MCF 10A (cell line): Measurements from ENCODE around the gene RAD51B. TPM values are rescaled to one million over a fixed set of nuclear protein-coding genes. Genes with fewer than 3 reads are reported as not detected.
A peak's percentile ranks its signal among the peaks of the same experiment; 100 is the strongest.

ENCODE experiments used
- BruUV-seq: library from RNA; stranded (reverse); fragments of 400-500 nt; replicated peaks from 2 replicates; lab custom pipeline; 2021; lab: Mats Ljungman, UMichigan
- CTCF ChIA-PET: fragments of 300-600 bp; sonication (Branson Sonifier 250); formaldehyde crosslinking; extraction: SDS; loops from one replicate; lab custom pipeline; 2021; ENCODE audit warnings: antibody characterized with exemption, inconsistent platforms; lab: Yijun Ruan, JAX
- POLR2A ChIA-PET: fragments of 300-600, 350-650 bp; sonication (Branson Sonifier 250); formaldehyde crosslinking; extraction: SDS; loops from one replicate; lab custom pipeline; 2020; ENCODE audit warnings: antibody characterized with exemption, inconsistent platforms; lab: Yijun Ruan, JAX
- DNase-seq: peaks from one replicate; pipeline ENCODE4 v3.0.0-alpha.2; 2018; ENCODE audit not compliant: unreplicated experiment
- H3K27ac Mint-ChIP-seq: one replicate; pipeline ENCODE4 v1.8.0; 2022; ENCODE audit warnings: mild to moderate bottlenecking, low read depth, mixed read lengths; ENCODE audit not compliant: unreplicated experiment
- H3K27me3 Mint-ChIP-seq: one replicate; pipeline ENCODE4 v1.8.0; 2022; ENCODE audit warnings: mixed read lengths; ENCODE audit not compliant: insufficient read depth, unreplicated experiment
- H3K36me3 Mint-ChIP-seq: one replicate; pipeline ENCODE4 v1.8.0; 2022; ENCODE audit warnings: mild to moderate bottlenecking, moderate library complexity, mixed read lengths; ENCODE audit not compliant: insufficient read depth, unreplicated experiment
- H3K4me1 Mint-ChIP-seq: one replicate; pipeline ENCODE4 v1.8.0; 2022; ENCODE audit warnings: mixed read lengths; ENCODE audit not compliant: insufficient read depth, unreplicated experiment
- H3K4me3 Mint-ChIP-seq: one replicate; pipeline ENCODE4 v1.8.0; 2022; ENCODE audit warnings: mild to moderate bottlenecking, moderate library complexity, mixed read lengths; ENCODE audit not compliant: unreplicated experiment
- H3K9me3 Mint-ChIP-seq: one replicate; pipeline ENCODE4 v1.8.0; 2022; ENCODE audit warnings: mixed read lengths; ENCODE audit not compliant: unreplicated experiment
- intact Hi-C: fragments of 100-400 bp; cut with micrococcal nuclease; formaldehyde crosslinking; loops from 2 replicates; pipeline ENCODE4 v1.14.1; 2022
- total RNA-seq: library from RNA; stranded (reverse); gene quantifications from 2 replicates; pipeline ENCODE4 v1.2.3, GENCODE V29; 2022
- TF ChIP-seq, protein P1 (sequence below): fragments of 200-600 bp; IDR thresholded peaks from one replicate; pipeline ENCODE4 v1.8.0; 2022; ENCODE audit warnings: antibody characterized with exemption, mild to moderate bottlenecking; ENCODE audit not compliant: unreplicated experiment

The RAD51B gene
- total RNA-seq, 1 experiment from 2014 or later: 14.6 TPM

DNA sequence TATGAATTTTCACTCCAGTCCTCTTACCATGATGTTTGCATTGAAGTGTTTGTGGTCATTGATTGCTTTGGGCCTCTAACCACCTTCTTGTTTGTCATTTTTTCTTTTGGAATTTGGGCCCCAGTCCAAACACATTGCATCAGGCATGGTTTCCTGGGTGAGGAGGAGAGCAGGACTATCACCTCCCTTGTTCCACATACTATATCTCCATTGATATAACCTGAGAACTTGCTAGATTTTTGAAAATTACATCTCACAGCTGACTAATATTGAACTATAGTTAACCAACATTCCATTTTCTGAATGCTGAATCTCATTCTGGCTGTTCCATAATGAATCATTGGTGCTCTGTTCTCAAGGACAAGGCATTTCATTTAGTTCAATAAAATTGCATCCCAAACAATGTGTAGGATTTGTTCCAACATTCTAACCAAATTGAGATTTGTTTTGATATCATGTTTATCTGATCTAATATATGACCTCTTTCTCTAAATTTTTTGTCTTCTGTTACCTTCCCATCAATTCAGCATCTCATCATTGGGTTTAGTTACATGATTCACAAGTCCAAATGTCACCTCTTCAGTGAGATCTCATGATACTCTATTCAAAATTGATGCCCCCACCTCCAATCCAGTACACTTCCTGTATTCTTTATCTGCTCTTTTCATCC lies 644.3 kb downstream of the RAD51B start:
- DNase-seq: peak; percentile 45
- ChIA-PET POLR2A (interaction anchor here (0.6 to 8.6 kb wide), 5 partner anchors 13 to 329 kb away, joined by 3 to 68 read pairs (median 4); partner anchors contain the start of gene ZFP36L1), CTCF (no interaction called here)
- H3K27me3 Mint-ChIP-seq: no peaks in the 10 kb centered on the region
- H3K27ac Mint-ChIP-seq: no peak overlapping the region
- H3K4me1 Mint-ChIP-seq: peaks cover 65% of the 10 kb centered on the region
- H3K36me3 Mint-ChIP-seq: peaks cover 3% of the 10 kb centered on the region
- H3K4me3 Mint-ChIP-seq: no peak overlapping the region
- H3K9me3 Mint-ChIP-seq: no peaks in the 10 kb centered on the region
- intact Hi-C loops: loop anchor here (1.0 kb wide), 1 partner anchor 83 kb away; no protein-coding TSS in a partner anchor
- no TSS peak for BruUV-seq
- TF ChIP-seq, protein P1, sequence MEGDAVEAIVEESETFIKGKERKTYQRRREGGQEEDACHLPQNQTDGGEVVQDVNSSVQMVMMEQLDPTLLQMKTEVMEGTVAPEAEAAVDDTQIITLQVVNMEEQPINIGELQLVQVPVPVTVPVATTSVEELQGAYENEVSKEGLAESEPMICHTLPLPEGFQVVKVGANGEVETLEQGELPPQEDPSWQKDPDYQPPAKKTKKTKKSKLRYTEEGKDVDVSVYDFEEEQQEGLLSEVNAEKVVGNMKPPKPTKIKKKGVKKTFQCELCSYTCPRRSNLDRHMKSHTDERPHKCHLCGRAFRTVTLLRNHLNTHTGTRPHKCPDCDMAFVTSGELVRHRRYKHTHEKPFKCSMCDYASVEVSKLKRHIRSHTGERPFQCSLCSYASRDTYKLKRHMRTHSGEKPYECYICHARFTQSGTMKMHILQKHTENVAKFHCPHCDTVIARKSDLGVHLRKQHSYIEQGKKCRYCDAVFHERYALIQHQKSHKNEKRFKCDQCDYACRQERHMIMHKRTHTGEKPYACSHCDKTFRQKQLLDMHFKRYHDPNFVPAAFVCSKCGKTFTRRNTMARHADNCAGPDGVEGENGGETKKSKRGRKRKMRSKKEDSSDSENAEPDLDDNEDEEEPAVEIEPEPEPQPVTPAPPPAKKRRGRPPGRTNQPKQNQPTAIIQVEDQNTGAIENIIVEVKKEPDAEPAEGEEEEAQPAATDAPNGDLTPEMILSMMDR: no peak

DNA sequence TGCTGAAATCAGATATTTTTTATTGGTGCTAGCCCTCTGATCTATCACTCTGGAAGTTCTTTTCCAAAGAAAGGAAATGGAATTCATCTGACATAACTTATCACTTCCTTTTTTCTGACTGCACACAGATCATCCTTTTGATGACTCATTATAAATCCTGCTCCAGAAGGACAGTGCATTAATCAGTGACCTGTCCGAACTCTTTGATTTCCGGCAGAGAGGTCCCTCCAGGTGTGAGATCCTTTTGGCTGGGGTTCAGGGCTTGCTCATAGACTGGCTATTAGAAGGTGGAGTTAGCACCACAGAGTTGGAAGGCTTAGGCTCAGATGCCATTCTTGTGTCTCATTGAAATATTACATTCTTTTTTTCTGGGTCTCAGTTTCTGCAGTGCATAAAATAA lies 645.1 kb downstream of the RAD51B start:
- CTCF ChIA-PET: no interaction called here
- Mint-ChIP-seq H3K27ac (peak overlapping the region; percentile 84), H3K27me3 (no peaks in the 10 kb centered on the region), H3K4me1 (peaks cover 65% of the 10 kb centered on the region), H3K36me3 (no peaks in the 10 kb centered on the region), H3K4me3 (no peak overlapping the region), H3K9me3 (no peaks in the 10 kb centered on the region)
- DNase-seq: peak; percentile 83
- no TSS peak for BruUV-seq
- POLR2A ChIA-PET: interaction anchor here (0.6 to 8.6 kb wide), 5 partner anchors 12 to 328 kb away, joined by 3 to 68 read pairs (median 4); partner anchors contain the start of gene ZFP36L1
- intact Hi-C loops: loop anchor here (1.0 to 5.0 kb wide), 5 partner anchors 62 to 323 kb away; no protein-coding TSS in a partner anchor
- TF ChIP-seq, protein P1: no peak

DNA sequence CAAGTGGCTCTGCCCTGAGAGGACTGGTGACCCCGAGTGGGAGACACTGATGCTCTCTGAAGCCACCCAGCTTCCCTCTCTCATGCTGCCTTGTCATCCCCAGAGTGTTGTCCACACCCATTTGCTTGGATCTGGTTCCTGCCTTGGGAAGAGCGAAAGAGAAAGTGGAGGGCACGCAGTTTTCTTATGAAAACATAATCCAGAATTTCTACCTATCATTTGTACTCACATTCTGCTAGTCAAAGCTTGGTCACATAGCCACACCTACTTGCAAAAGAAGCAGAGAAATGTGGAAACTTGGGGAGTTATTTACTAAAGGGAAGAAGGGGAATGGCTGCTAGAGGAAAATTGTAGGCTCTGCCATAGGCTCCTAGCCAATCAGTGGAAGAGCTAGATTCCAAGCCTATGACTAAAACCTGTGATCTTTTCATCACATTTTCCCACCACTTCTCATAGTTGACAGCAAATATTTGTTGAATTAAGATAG lies 647.0 kb downstream of the RAD51B start:
- Mint-ChIP-seq H3K9me3 (no peaks in the 10 kb centered on the region), H3K36me3 (no peaks in the 10 kb centered on the region), H3K27ac (peak overlapping the region; percentile 75), H3K4me1 (peaks cover 65% of the 10 kb centered on the region), H3K4me3 (peak overlapping the region; percentile 60), H3K27me3 (no peaks in the 10 kb centered on the region)
- DNase-seq: peak; percentile 93
- no TSS peak for BruUV-seq
- ChIA-PET POLR2A (interaction anchor here (0.6 to 8.6 kb wide), 16 partner anchors 8 to 330 kb away, joined by 3 to 68 read pairs (median 4); partner anchors contain the start of gene ZFP36L1), CTCF (interaction anchor here (0.5 to 0.7 kb wide), 2 partner anchors 72 to 1811 kb away, joined by 3 to 4 read pairs; no protein-coding TSS in a partner anchor)
- TF ChIP-seq, protein P1: no peak
- intact Hi-C loops: loop anchor here (5.0 kb wide), 4 partner anchors 64 to 321 kb away; no protein-coding TSS in a partner anchor

DNA sequence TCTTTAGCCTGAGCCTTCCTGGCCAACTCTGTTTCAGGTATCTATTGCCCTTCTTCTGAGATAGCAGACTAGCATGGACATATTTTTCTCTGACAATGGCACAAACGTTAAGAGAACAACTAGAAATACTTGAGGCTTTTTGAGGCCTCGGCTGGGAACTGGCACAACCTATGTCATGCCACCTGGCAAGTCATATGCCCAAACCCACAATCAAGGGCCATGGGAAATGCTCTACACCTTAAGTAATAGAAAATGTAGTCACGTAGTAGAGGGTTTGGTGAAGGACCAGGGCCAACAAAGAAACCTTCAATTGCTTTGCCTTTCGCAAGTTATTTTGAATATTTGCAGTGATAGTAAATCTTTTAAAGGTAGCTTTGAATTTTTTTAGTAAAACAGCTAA lies 647.8 kb downstream of the RAD51B start:
- DNase-seq: no peak
- TF ChIP-seq, protein P1: no peak
- CTCF ChIA-PET: interaction anchor here (0.7 to 1.8 kb wide), 4 partner anchors 19 to 346 kb away, joined by 4 to 7 read pairs (median 5); no protein-coding TSS in a partner anchor
- Mint-ChIP-seq H3K36me3 (no peaks in the 10 kb centered on the region), H3K9me3 (no peaks in the 10 kb centered on the region), H3K27me3 (no peaks in the 10 kb centered on the region), H3K27ac (peak overlapping the region; percentile 75), H3K4me1 (peaks cover 68% of the 10 kb centered on the region), H3K4me3 (no peak overlapping the region)
- intact Hi-C loops: loop anchor here (5.0 kb wide), 4 partner anchors 65 to 320 kb away; no protein-coding TSS in a partner anchor
- no TSS peak for BruUV-seq
- POLR2A ChIA-PET: interaction anchor here (0.6 to 8.6 kb wide), 16 partner anchors 8 to 348 kb away, joined by 3 to 68 read pairs (median 4); partner anchors contain the start of gene ZFP36L1
